GM19452 (cell line): Measurements from ENCODE around the gene BUB1B.

ENCODE experiments used
- ATAC-seq: cut with Tn5 transposase; IDR thresholded peaks from one replicate; pipeline ENCODE4 v1.9.1; 2021; ENCODE audit not compliant: unreplicated experiment

The BUB1B gene

DNA sequence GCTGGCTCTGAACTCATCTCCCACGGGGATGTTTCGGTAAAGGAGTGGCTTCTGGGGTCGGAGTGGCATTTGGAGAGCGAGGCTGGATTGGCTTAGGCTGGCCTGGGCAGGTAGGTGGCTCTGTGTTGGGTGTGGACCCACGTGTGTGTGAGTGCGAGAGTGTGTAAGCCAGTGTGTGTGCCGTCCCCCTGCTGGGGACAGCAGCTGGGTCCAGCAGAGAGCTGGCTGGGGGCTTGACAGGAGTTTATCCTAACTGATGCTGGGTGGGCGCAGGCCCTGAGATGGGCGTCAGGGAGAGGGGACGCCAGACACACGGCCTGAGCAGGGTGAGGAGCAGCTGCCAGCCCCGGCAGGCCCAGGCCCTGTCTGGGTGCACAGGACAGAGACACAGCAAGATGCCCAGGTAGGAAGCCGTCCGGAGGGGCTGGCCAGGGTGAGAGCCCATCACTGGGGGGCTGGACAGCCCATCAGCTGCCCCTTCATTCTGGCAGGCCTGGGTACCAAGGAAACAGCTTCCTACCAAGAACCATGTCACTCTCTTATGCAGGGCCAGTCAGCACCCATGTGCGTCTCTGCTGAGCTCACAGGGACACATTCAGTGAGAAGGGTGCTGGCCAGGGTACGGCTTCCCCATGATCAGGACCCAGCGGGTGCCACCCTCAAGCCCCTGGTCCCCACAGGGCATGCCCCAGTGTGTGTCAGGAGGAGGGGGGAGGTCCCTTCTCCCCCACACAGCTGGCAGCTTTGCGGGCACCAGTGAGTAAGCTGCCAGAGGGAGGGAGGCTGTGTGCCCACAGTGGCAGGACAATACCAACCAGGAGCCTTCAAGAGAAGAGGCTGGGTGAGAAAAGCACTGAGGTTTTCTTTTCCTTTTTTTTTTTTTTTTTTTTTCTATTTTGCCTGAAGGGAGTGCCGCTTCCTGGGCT lies 79.1 kb downstream of the BUB1B start:
- ATAC-seq = no peak

GRCh38 chr15:40240619-40241221 lies 79.9 kb downstream of the BUB1B start:
- no peak for ATAC-seq

DNA sequence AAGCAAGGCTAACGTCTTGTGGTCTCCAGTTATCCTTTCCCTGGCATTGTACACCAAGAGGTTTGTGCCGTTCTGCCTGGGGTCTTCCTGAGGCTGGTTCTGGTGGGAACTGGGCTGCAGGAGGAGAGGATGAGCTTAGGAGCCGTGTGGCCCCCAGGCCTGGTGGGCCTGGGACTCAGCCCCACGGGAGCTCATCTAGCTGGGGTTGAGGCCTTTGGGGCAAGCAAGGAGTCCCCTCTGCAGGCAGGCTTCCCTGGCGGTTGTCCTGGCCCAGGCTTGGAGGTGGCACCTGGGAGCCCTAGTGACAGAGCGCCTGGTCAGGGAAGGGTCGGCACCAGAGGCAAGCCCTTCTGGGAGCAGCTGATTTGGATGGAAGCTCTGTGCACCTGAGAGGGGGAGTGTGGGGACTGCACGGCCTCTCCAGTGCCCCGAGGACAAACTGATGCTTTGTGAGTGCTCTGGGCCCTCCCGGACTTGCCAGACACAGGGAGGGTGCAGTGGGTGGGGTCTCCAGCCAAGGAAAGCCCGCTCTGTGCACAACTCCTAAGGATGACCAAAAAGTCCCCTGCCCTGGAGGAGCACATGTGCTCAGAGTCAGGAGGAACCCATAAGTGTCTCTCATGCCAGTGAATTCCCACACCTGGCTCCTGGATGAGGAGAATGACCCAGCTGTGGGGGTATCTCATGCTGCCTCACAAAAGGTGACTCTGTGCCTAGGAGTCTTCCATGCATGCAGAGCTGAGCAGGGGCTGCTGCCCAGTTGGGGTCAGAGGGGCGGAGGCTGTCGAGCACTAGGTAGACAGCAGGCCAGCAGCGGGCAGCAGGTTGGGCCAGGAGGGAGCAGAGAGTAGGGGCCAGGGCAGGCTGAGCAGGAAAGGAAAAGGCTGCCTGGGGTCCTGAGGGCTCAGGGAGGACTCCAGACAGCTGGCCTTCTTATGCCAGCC lies 80.7 kb downstream of the BUB1B start:
- ATAC-seq = no peak

GRCh38 chr15:40242213-40242599 lies 81.3 kb downstream of the BUB1B start:
- no peak for ATAC-seq

DNA sequence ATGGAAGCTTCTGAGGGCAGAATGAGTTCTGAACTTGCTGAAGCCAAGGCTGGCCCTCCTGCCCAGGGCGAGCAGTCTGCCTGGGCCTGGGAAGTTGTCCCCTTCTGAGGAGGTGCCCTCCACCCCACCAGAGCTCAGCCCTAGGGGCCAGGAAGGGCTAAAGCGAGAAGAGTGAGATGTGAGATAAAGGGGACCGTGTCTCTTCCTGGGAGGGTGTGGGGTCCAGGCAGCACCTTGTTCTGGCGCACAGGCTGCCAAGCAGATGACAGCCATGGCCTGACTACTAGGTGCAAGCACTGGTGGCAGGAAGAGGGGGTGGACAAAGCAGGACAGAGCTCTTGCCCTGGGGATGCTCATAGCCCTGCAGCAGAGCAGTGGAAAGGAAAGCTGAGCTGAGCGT lies 81.7 kb downstream of the BUB1B start:
- ATAC-seq = no peak

- ATAC-seq = no peak
These were observed 82.4 kb downstream of the BUB1B start for GRCh38 chr15:40243126-40243810.

DNA sequence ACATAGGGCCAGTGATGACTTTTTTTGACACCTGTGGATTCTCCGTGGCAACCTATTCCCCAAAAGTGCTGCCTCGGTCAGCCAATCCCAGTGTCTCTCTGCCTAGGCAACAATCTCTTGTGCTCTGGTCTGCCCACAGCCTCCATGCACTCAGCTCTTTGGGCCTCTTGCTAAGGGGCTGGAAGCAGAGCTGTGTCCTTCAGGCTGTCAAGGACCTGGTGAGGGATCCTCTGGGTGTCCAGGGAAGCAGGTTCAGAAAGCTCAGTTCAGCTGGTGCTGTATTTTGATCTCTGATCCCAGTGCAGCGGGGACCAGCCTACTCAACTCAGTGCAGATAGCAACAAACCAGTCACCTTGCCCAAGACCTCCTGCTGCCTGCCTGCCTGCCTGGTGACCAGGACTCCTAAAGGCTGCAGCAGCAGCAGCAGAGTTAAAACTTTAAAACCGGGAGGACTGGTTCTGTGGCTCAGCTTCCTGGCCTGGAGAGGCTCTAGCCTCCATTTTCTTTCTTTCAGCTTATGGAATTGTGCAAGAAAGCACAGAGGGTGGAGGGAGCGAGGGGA lies 84.2 kb downstream of the BUB1B start:
- no peak for ATAC-seq

DNA sequence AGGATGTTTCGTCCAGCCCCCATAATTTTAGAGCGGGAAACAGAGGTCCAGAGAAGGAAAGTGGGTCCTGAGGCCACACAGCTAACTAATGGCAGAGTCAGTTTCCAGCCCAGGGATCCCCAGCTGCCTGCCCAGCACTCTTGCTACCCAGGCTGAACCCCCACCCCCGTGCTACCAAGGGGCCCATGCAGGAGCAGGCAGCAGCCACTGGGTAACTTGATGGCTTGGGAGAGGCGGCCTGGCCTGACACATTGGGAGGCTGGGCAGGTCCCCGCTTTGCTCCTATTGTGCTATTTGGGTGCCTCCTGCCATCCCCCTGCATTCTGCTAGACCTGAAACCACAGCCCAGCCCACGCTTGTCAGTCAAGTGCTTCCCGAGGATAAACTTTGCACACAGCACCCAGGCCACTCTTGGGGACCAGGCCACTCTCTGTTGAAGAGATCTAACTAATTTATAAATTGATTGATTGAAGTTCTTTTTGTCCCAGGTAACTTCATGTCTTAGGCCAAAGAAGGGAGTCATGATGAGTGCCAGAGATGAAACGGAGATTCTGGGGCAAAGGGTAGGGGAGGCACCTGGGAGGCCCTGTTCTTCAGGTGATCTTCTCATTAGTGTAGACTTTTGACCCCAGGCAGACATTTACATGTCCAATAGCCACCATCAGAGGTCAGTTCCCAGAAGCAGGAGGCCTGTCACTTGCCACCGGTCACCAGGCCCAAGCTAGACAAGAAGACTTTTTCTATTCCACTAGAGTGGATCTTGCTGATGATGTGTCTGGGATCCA lies 85.0 kb downstream of the BUB1B start:
- no peak for ATAC-seq

DNA sequence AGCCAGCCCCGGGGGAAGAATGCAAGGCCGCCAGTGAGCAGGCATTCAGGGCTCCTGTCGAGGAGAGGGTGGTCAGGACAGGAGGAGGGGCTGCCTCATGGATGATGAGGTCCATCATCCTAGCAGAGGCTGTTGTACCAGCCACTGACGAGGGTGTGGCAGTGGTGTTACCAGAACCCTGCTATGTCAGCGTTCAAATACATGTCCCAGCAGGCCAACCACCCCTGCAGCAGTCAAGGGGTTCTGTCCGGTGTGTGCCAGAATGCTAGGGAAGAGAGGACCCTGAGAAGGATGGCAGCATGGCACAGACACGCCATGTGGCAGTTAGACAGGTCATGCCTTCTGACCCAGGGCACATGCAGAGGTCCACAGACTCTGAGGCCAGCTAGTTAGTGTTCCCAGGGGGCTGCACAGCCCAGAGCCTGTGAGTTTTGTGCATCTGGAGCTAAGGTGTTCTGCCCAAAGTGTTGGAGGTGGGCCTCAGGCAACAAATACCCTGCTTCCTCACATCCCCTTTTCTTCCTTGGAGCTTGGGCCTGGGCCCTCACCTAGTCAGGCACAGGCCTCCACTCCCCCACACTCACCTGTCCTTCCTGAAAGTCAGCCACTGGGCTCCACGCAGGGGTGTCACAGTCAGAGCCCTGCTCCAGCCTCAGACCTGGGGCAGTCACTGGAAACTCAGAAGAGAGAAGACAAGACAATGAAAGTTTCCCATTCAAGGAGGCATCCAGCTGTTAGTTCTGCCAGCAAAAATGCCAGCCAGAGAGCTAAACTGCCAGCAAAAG lies 85.8 kb downstream of the BUB1B start:
- ATAC-seq = no peak

GRCh38 chr15:40247406-40247971 lies 86.6 kb downstream of the BUB1B start:
- no peak for ATAC-seq

GRCh38 chr15:40248006-40248783 lies 87.3 kb downstream of the BUB1B start:
- no peak for ATAC-seq

DNA sequence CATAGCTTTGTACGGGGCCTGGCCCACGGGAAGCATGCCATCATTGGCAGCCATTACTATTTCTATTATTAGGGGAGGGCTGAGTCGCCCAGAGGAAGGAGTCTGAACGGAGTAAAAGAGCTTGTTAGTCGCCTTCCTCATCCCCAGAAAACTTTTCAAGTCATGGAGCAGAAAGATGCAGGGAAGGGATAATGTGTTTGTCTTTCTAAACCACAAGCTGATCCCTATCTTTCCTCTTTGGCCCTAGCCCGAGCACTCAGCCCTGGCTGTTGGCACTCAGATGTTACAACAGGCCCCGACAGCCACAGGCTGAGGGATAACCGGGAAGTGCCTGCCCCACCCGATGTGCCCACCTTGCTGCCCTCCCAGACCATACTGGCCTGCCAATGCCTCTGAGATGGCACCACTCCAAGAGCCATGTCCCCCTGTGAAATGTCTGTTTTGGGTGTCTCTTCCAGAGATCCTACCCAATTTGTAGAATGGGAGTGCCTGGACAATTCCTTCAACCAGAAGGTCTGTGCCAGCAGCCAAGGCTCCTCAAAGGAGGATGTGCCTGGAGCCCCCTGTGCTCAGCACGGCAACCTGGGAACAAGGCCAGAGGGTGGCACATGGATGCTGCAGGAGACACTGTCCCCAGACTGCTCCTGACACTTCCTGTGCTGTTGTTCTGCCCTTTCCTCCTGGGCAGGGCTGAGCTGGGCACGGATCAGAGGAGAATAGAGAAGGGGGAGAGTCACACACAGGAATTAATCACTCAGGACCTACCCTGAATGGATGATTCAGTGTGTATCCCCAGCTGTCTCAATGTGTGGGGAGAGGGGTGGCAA lies 88.8 kb downstream of the BUB1B start:
- ATAC-seq = no peak

- no peak for ATAC-seq
These were observed 89.4 kb downstream of the BUB1B start for GRCh38 chr15:40250304-40250656.

- no peak for ATAC-seq
These were observed 90.1 kb downstream of the BUB1B start for GRCh38 chr15:40250771-40251483.

GRCh38 chr15:40251486-40252140 lies 90.7 kb downstream of the BUB1B start:
- no peak for ATAC-seq

DNA sequence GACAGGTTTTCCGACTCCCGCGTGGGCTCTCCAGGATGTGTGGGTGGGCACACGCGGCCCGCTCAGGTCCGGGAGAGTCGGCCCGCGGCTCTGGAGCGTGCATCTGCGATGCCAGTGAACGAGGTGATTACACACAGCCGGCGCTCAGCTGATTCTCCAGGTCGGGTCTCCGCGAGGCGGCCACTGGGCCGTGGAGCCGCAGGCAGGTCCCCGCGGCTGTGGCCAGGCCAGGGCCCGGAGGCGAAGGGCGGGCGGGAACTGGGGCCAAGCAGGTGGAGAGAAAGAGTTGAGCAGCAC lies 91.2 kb downstream of the BUB1B start:
- no peak for ATAC-seq
